ENCODE results near the gene NT5DC4.

- TF ChIP-seq ZNF565 (CRISPR knock-in tag; conservative IDR thresholded peaks at IDR 0.05; ENCODE audit: low read depth) (no peak), CREB5 (CRISPR knock-in tag; IDR thresholded peaks at IDR 0.05; ENCODE audit: low read depth) (no peak), ZFP30 (CRISPR knock-in tag; IDR thresholded peaks at IDR 0.05) (no peak), BACH2 (CRISPR knock-in tag; IDR thresholded peaks at IDR 0.05; ENCODE audit: borderline replicate concordance) (no peak), ISL1 (CRISPR knock-in tag; IDR thresholded peaks at IDR 0.05) (no peak), ZNF70 (CRISPR knock-in tag; IDR thresholded peaks at IDR 0.05) (no peak), PATZ1 (CRISPR knock-in tag; IDR thresholded peaks at IDR 0.05; ENCODE audit: borderline replicate concordance) (no peak)
Measured at GRCh38 chr2:112737542-112738232, 16.9 kb downstream of the NT5DC4 start.

Data from SK-N-SH treated with all-trans-retinoic acid at 6 μM for 48 hours (cell line).